Measurements from ENCODE around the gene ETFRF1.

ETFRF1 gene

GRCh38 chr12:25195056-25195971, at the start of gene ETFRF1, which contains the start of gene DNAI7:
Gene ETFRF1 (plus strand): TSS chr12:25195237. CDS start chr12:25203957, 8,720 bp downstream.
Gene DNAI7 (minus strand): TSS chr12:25195160. CDS start chr12:25195078, 82 bp downstream.
- DNase-seq (ENCODE audit: low read depth, low spot score), result peak; percentile 98

- no peak for DNase-seq (ENCODE audit: low read depth, low spot score)
Measured at GRCh38 chr12:25146686-25147085, 48.4 kb upstream of the ETFRF1 start.

- peak; percentile 26 for DNase-seq (ENCODE audit: low read depth, low spot score)
Measured at GRCh38 chr12:25151476-25151875, 43.6 kb upstream of the ETFRF1 start.

GRCh38 chr12:25152055-25152454, 43.0 kb upstream of the ETFRF1 start:
- DNase-seq (ENCODE audit: low read depth, low spot score), result no peak

- DNase-seq (ENCODE audit: low read depth, low spot score), result no peak
Measured at GRCh38 chr12:25155022-25155576, 39.9 kb upstream of the ETFRF1 start.

GRCh38 chr12:25156061-25156460, 39.0 kb upstream of the ETFRF1 start:
- DNase-seq (ENCODE audit: low read depth, low spot score), result no peak

GRCh38 chr12:25162866-25163265, 32.2 kb upstream of the ETFRF1 start:
- no peak for DNase-seq (ENCODE audit: low read depth, low spot score)

- no peak for DNase-seq (ENCODE audit: low read depth, low spot score)
Measured at GRCh38 chr12:25182765-25183164, 12.3 kb upstream of the ETFRF1 start.

GRCh38 chr12:25184132-25184531, 10.9 kb upstream of the ETFRF1 start:
- DNase-seq (ENCODE audit: low read depth, low spot score), result no peak

GRCh38 chr12:25186038-25186787, 8.8 kb upstream of the ETFRF1 start:
- DNase-seq (ENCODE audit: low read depth, low spot score), result no peak

GRCh38 chr12:25186788-25187402, 8.1 kb upstream of the ETFRF1 start:
- no peak for DNase-seq (ENCODE audit: low read depth, low spot score)

- no peak for DNase-seq (ENCODE audit: low read depth, low spot score)
Measured at GRCh38 chr12:25187781-25188180, 7.3 kb upstream of the ETFRF1 start.

- no peak for DNase-seq (ENCODE audit: low read depth, low spot score)
Measured at GRCh38 chr12:25189656-25190055, 5.4 kb upstream of the ETFRF1 start.

- no peak for DNase-seq (ENCODE audit: low read depth, low spot score)
Measured at GRCh38 chr12:25190793-25191192, 4.2 kb upstream of the ETFRF1 start.

- no peak for DNase-seq (ENCODE audit: low read depth, low spot score)
Measured at GRCh38 chr12:25194214-25194613, 823 bp upstream of the ETFRF1 start.

GRCh38 chr12:25194722-25195055, 348 bp upstream of the ETFRF1 start:
- no peak for DNase-seq (ENCODE audit: low read depth, low spot score)

GRCh38 chr12:25197608-25198007, 2.6 kb downstream of the ETFRF1 start:
- no peak for DNase-seq (ENCODE audit: low read depth, low spot score)

GRCh38 chr12:25200703-25201102, 5.7 kb downstream of the ETFRF1 start:
- DNase-seq (ENCODE audit: low read depth, low spot score), result no peak

- no peak for DNase-seq (ENCODE audit: low read depth, low spot score)
Measured at GRCh38 chr12:25202137-25202536, 7.1 kb downstream of the ETFRF1 start.

- DNase-seq (ENCODE audit: low read depth, low spot score), result no peak
Measured at GRCh38 chr12:25207411-25207810, 12.4 kb downstream of the ETFRF1 start.

- no peak for DNase-seq (ENCODE audit: low read depth, low spot score)
Measured at GRCh38 chr12:25207846-25208245, 12.8 kb downstream of the ETFRF1 start.

- DNase-seq (ENCODE audit: low read depth, low spot score), result no peak
Measured at GRCh38 chr12:25208554-25208953, 13.5 kb downstream of the ETFRF1 start.
